ENCODE measurements around the gene SLC25A14.
A peak's percentile ranks its signal among the peaks of the same experiment; 100 is the strongest.
"Not testable (repeated sequence)": the region's sequence is repeated elsewhere in the genome, so short reads cannot be mapped to it uniquely, and the experiment has no call there.

SLC25A14 gene, protein sequence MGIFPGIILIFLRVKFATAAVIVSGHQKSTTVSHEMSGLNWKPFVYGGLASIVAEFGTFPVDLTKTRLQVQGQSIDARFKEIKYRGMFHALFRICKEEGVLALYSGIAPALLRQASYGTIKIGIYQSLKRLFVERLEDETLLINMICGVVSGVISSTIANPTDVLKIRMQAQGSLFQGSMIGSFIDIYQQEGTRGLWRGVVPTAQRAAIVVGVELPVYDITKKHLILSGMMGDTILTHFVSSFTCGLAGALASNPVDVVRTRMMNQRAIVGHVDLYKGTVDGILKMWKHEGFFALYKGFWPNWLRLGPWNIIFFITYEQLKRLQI

DNA sequence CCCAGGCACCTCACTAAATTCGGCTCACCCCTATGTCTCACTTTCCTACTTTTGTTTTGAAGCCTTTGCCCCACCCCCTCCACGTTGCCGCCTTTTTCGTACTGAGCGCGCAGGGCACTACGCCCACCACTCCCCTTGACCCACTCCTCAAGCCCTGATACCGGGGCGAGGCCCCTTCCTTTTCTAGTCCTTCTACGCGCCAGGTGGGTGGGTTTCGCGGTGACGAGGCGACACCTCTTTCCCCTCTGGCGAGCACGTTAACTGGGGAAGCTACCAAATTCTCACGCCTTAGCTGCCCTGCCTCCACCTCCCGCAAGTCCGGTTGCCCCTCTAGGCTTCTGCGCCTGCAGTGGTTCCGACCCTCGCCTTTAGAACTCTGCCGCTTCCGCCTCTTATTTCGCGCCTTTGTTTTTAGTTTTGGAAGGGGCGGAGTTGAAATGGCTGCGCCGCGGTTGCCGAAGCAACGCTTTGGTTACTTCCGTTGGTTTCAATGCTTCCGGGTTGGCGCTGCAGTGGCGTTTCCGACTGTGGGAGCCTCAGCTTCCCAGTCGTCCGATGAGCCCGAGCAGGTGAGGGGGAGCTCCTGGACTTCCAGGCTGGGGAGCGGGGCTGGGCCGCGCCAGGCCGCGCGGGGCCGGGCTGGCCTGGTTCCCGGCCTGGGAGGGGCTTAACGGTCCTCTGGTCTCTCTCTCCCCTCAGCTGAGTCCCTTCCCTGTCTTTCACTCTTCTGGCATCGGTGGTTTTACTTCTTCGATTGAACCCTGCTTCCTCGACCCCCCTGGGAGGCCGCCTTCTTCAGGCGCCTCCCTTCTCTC is at the start of gene SLC25A14:
SLC25A14 (plus strand) TSS at position 512 of the 815 bp plus-strand sequence. CDS start 360 bp downstream, outside the sequence.
- H3K27ac ChIP-seq (ENCODE audit: low read depth, low read length), result no peak within 1 kb of the TSS
- H3K4me1 ChIP-seq (ENCODE audit: control insufficient read depth, insufficient read depth, low read length), result no peaks in the 10 kb centered on the region
- H3K27me3 ChIP-seq (ENCODE audit: control insufficient read depth, insufficient read depth, low read length), result no peaks in the 10 kb centered on the region
- no peaks in the 10 kb centered on the region for H3K36me3 ChIP-seq (ENCODE audit: control insufficient read depth, insufficient read depth, low read length)
- peak within 1 kb of the TSS; percentile 72 for H3K4me3 ChIP-seq (ENCODE audit: low read length)
- no peak within 1 kb of the TSS for H3K9ac ChIP-seq (ENCODE audit: low read length)

DNA sequence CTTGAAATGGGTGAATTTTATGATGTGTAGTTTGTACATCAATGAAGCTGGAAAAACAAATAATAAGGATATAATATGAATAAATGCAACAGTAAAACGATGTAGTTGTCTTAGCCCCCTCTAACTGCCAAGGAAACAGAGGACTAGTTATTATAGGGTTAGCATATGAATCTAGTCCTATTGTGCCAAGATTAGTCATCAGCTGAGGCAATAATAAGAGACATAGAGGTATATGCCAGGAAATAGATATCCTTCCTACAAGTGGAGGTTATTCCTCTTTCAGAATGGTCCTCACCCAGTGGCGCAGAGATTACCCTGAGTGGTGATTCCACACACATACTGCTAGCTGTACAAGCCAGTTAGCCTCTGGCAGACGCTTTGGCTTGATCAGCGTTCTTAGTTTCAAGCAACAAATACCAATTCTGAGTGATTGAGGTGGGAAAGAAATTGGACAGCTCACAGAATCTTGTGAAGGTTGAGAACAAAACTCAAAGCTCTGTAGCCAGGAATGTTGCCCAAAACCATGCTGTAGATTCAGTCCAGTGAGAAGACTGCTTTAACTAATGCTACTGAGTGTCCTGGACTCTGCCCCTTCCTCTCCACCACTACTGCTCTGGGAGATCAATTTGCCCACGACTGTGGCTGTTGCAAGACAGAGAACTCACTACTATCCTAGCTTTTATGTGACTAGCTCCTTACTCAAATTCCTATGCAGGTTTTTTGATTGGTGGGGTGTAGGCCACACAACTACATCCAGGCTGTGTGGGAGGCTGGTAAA is 44.0 kb upstream of the SLC25A14 start:
- peaks cover 3% of the 10 kb centered on the region for H3K27me3 ChIP-seq (ENCODE audit: control insufficient read depth, insufficient read depth, low read length)
- no peaks in the 10 kb centered on the region for H3K36me3 ChIP-seq (ENCODE audit: control insufficient read depth, insufficient read depth, low read length)
- no peaks in the 10 kb centered on the region for H3K4me1 ChIP-seq (ENCODE audit: control insufficient read depth, insufficient read depth, low read length)
- H3K9ac ChIP-seq (ENCODE audit: low read length), result no peak overlapping the region
- H3K27ac ChIP-seq (ENCODE audit: low read depth, low read length), result no peak overlapping the region
- H3K4me3 ChIP-seq (ENCODE audit: low read length), result no peak overlapping the region

DNA sequence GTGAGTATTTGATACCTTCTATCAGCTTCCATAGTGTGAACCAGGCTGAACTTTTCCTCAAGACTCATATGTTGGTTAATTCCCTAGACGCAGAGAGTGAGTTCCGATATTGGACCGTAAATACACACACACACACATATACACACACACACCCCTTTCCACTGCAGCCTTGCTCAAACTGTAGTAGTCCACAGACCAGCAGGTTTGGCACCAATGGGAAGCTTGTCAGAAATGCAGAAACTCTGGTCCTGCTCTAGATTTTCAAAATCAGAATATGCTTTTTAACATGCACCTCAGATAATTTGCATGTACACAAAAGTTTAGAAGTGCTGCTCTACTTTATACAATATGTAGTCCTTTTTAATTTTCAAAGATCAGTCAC is 43.4 kb upstream of the SLC25A14 start:
- Histone ChIP-seq H3K4me3 (ENCODE audit: low read length) (no peak overlapping the region), H3K4me1 (ENCODE audit: control insufficient read depth, insufficient read depth, low read length) (no peaks in the 10 kb centered on the region), H3K27me3 (ENCODE audit: control insufficient read depth, insufficient read depth, low read length) (peaks cover 3% of the 10 kb centered on the region), H3K27ac (ENCODE audit: low read depth, low read length) (no peak overlapping the region), H3K9ac (ENCODE audit: low read length) (no peak overlapping the region), H3K36me3 (ENCODE audit: control insufficient read depth, insufficient read depth, low read length) (no peaks in the 10 kb centered on the region)

DNA sequence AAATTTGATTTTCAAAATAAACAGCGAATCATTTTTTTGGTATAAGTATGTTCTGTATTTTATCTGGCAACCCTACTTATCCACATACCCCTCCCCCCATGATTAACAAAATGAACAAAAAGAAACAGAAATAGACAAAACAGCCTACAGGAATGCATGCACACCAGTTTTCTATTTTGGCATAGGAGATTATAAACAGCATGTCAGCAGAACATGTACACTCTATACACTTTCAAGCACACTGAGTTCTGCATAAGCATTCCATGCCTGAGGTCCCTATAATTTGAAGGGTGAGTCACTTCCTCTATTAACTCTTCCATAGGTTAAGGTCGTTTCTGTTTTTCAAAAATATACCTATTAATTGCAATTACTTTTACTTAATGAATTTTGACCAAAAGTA is 43.0 kb upstream of the SLC25A14 start:
- H3K4me1 ChIP-seq (ENCODE audit: control insufficient read depth, insufficient read depth, low read length), result no peaks in the 10 kb centered on the region
- no peak overlapping the region for H3K27ac ChIP-seq (ENCODE audit: low read depth, low read length)
- H3K4me3 ChIP-seq (ENCODE audit: low read length), result no peak overlapping the region
- H3K9ac ChIP-seq (ENCODE audit: low read length), result no peak overlapping the region
- H3K36me3 ChIP-seq (ENCODE audit: control insufficient read depth, insufficient read depth, low read length), result no peaks in the 10 kb centered on the region
- peaks cover 3% of the 10 kb centered on the region for H3K27me3 ChIP-seq (ENCODE audit: control insufficient read depth, insufficient read depth, low read length)

DNA sequence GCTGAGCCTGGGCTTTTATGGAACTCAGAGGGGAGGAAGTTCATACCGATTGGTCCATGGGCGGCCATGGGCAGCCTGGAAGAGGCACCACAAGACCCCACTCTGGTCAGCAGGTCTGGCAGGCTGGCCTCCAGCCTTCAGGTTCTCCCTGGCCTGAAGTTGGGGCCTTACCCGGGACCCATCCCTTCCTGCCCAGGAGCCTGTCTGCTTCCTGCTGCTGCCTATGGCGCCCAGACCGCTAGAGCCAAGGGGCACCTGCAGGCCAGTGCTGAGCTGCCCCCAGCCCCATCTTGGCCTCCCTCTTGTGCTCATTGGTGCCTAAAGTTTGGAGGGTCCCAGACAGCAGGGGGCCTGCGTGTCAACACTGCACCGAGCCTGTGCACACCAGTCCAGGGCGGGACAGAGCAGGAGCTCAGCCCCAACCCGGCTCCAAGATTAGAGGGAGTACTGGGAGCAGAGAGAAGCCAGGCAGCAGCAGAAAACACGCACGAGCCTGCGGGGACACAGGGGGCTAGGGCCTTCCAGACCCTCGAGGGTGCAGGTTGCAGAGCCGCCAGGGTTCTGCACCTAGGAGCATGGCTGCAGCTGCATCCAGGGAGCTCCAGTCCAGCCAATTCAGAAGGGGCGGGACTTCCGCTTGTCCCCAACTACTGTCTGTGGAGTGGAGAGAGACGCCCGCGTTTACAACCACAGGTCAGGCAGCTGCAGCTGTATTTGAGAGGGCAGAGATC is 40.3 kb upstream of the SLC25A14 start:
- Histone ChIP-seq H3K9ac (ENCODE audit: low read length) (no peak overlapping the region), H3K27me3 (ENCODE audit: control insufficient read depth, insufficient read depth, low read length) (no peaks in the 10 kb centered on the region), H3K27ac (ENCODE audit: low read depth, low read length) (no peak overlapping the region), H3K4me3 (ENCODE audit: low read length) (peak overlapping the region; percentile 32), H3K36me3 (ENCODE audit: control insufficient read depth, insufficient read depth, low read length) (no peaks in the 10 kb centered on the region), H3K4me1 (ENCODE audit: control insufficient read depth, insufficient read depth, low read length) (no peaks in the 10 kb centered on the region)

DNA sequence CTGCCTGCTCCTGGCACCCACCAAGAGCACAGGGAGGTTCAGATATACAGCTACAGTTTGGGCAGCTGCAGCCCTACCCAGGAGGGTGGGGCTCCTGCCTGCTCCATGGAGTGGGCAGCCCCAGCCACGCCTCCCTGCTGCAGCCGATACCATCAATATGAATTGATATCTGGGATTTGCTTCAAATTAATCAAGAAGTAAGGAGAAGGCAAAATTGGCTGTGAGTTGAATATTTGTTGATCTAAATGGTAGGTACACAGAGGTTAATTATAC is 39.8 kb upstream of the SLC25A14 start:
- no peaks in the 10 kb centered on the region for H3K4me1 ChIP-seq (ENCODE audit: control insufficient read depth, insufficient read depth, low read length)
- no peak overlapping the region for H3K9ac ChIP-seq (ENCODE audit: low read length)
- H3K27me3 ChIP-seq (ENCODE audit: control insufficient read depth, insufficient read depth, low read length), result no peaks in the 10 kb centered on the region
- H3K4me3 ChIP-seq (ENCODE audit: low read length), result peak overlapping the region; percentile 32
- H3K36me3 ChIP-seq (ENCODE audit: control insufficient read depth, insufficient read depth, low read length), result no peaks in the 10 kb centered on the region
- no peak overlapping the region for H3K27ac ChIP-seq (ENCODE audit: low read depth, low read length)

DNA sequence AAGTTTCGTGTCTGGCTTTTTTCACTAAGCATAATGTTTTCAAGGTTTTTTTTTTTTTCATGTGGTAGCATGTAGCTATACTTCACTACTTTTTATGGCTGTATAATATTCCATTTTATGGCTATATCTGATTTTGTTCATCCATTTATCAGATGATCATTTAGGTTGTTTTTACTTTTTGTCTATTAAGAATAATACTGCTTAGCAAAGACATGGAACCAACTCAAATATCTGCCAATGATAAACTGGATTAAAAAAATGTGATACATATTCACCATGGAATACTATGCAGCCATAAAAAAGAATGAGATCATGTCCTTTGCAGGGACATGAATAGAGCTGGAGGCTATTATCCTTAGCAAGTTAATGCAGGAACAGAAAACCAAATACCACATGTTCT is 38.3 kb upstream of the SLC25A14 start:
- Histone ChIP-seq H3K4me1 (ENCODE audit: control insufficient read depth, insufficient read depth, low read length) (no peaks in the 10 kb centered on the region), H3K27ac (ENCODE audit: low read depth, low read length) (no peak overlapping the region), H3K4me3 (ENCODE audit: low read length) (no peak overlapping the region)

DNA sequence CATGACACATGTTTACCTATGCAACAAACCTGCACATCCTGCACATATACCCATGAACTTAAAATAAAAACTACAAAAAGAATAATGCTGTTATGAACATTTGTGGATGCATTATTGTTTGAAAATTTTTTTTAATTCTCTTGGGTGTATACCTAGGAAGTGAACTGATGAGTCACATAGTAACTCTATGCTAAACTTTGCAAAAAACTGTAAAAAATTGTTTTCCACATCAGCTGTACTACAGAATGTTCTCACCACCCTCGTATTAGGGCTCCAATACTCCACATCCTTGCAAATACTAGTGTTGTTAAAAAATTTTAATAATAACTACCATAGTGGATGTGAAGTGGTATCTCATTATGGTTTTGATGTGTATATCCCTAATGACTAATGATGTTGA is 37.7 kb upstream of the SLC25A14 start:
- Histone ChIP-seq H3K4me1 (ENCODE audit: control insufficient read depth, insufficient read depth, low read length) (no peaks in the 10 kb centered on the region), H3K36me3 (ENCODE audit: control insufficient read depth, insufficient read depth, low read length) (no peaks in the 10 kb centered on the region), H3K9ac (ENCODE audit: low read length) (no peak overlapping the region), H3K27me3 (ENCODE audit: control insufficient read depth, insufficient read depth, low read length) (no peaks in the 10 kb centered on the region), H3K27ac (ENCODE audit: low read depth, low read length) (no peak overlapping the region), H3K4me3 (ENCODE audit: low read length) (no peak overlapping the region)

More for the DNA sequence above, 38.3 kb upstream of the SLC25A14 start:
- Histone ChIP-seq H3K9ac (ENCODE audit: low read length) (no peak overlapping the region), H3K27me3 (ENCODE audit: control insufficient read depth, insufficient read depth, low read length) (no peaks in the 10 kb centered on the region), H3K36me3 (ENCODE audit: control insufficient read depth, insufficient read depth, low read length) (no peaks in the 10 kb centered on the region)

DNA sequence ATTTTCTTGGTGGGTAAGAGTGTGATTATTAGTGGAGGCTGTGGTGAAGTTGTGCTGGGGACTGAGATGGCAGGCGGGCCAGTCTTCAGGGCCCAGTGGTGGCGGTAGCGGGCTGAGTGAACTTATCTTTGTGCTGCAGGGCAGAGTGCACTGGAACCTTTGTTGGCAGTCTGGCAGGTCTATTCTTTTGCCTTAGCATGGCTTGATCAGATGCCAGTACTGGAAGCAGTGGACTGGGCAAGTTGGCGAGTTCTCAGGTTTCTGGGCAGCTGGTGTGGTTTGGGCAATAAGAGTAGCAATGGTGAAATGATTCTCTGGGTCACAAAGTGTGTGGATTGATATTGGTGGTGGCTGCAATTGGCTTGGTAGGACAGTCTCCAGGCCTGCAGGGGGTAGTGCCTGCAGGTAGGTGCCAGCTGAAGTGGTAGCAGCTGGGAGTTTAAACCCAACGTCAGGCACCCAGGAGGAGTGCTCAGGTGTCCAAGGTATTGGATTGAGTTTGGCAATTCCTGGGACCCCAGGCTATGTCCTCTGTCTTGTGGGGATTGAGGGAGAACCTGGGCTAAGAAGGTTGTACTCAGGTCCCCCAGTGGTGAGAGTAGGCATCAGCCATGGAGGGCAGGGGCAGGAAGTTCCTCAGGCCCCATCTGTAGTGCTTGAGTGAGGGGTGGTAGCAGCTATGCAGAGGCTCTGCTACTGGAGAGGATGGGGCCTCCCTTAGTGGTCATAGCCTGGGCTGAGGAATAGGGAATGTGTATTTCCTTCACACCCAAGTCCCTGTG is 34.9 kb upstream of the SLC25A14 start:
- H3K4me1 ChIP-seq (ENCODE audit: control insufficient read depth, insufficient read depth, low read length), result no peaks in the 10 kb centered on the region
- no peak overlapping the region for H3K27ac ChIP-seq (ENCODE audit: low read depth, low read length)
- no peak overlapping the region for H3K4me3 ChIP-seq (ENCODE audit: low read length)
- H3K36me3 ChIP-seq (ENCODE audit: control insufficient read depth, insufficient read depth, low read length), result no peaks in the 10 kb centered on the region
- no peaks in the 10 kb centered on the region for H3K27me3 ChIP-seq (ENCODE audit: control insufficient read depth, insufficient read depth, low read length)
- no peak overlapping the region for H3K9ac ChIP-seq (ENCODE audit: low read length)

DNA sequence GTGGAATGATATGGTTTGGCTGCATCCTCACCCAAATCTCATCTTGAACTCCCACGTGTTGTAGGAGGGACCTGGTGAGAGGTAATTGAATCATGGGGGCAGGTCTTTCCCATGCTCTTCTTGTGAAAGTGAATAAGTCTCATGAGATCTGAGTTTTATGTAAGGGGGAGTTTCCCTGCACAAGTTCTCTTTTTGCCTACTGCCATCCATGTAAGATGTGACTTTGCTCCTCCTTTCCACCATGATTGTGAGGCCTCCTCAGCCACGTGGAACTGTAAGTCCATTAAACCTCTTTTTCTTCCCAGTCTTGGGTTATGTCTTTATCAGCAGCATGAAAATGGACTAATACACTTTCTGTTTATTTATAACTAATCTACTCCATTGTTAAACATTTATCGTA is 19.8 kb upstream of the SLC25A14 start:
- H3K9ac ChIP-seq (ENCODE audit: low read length); H3K4me3 ChIP-seq (ENCODE audit: low read length); H3K27me3 ChIP-seq (ENCODE audit: control insufficient read depth, insufficient read depth, low read length); H3K27ac ChIP-seq (ENCODE audit: low read depth, low read length); H3K4me1 ChIP-seq (ENCODE audit: control insufficient read depth, insufficient read depth, low read length); H3K36me3 ChIP-seq (ENCODE audit: control insufficient read depth, insufficient read depth, low read length): not testable (repeated sequence)

DNA sequence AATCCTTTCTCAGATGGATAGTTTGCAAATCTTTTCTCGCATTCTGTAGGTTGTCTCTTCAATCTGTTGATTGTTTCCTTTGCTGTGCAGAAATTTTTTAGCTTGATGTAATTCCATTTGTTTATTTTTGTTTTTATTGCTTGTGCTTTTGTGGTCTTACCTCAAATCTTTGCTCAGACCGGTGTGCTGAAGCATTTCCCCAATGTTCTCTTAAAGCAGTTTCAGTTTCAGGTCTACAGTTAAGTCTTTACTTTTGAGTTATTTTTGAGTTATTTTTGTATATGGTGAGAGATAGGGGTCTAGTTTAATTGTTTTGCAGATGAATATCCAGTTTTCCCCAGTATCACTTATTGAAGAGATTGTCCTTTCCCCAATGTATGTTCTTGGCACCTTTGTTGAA is 18.2 kb upstream of the SLC25A14 start:
- Histone ChIP-seq H3K36me3 (ENCODE audit: control insufficient read depth, insufficient read depth, low read length) (no peaks in the 10 kb centered on the region), H3K4me1 (ENCODE audit: control insufficient read depth, insufficient read depth, low read length) (no peaks in the 10 kb centered on the region), H3K27me3 (ENCODE audit: control insufficient read depth, insufficient read depth, low read length) (no peaks in the 10 kb centered on the region), H3K4me3 (ENCODE audit: low read length) (no peak overlapping the region), H3K9ac (ENCODE audit: low read length) (no peak overlapping the region), H3K27ac (ENCODE audit: low read depth, low read length) (no peak overlapping the region)

All from rectal smooth muscle tissue (tissue), 1 donor.